ENCODE measurements around the gene CASZ1.

- TF ChIP-seq, protein P1, sequence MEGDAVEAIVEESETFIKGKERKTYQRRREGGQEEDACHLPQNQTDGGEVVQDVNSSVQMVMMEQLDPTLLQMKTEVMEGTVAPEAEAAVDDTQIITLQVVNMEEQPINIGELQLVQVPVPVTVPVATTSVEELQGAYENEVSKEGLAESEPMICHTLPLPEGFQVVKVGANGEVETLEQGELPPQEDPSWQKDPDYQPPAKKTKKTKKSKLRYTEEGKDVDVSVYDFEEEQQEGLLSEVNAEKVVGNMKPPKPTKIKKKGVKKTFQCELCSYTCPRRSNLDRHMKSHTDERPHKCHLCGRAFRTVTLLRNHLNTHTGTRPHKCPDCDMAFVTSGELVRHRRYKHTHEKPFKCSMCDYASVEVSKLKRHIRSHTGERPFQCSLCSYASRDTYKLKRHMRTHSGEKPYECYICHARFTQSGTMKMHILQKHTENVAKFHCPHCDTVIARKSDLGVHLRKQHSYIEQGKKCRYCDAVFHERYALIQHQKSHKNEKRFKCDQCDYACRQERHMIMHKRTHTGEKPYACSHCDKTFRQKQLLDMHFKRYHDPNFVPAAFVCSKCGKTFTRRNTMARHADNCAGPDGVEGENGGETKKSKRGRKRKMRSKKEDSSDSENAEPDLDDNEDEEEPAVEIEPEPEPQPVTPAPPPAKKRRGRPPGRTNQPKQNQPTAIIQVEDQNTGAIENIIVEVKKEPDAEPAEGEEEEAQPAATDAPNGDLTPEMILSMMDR (IDR thresholded peaks at IDR 0.05; ENCODE audit: insufficient read depth, low read depth, low read length): no peak
- TF ChIP-seq EZH2 (IDR thresholded peaks at IDR 0.05; ENCODE audit: insufficient read depth, low read length): no peak
These were observed 86.0 kb downstream of the CASZ1 start for GRCh38 chr1:10710489-10710888.
